DND-41 (cell line): ENCODE measurements around the gene TCF7L1.
"Not testable (repeated sequence)": the region's sequence is repeated elsewhere in the genome, so short reads cannot be mapped to it uniquely, and the experiment has no call there.

ENCODE experiments used
- ATAC-seq: fragments of 200-7000 bp; cut with Tn5 transposase; 3 replicates; pipeline ENCODE4 v1.9.1; 2021; ENCODE audit warnings: low read depth; ENCODE audit not compliant: insufficient read depth
- DNase-seq: peaks from one replicate; pipeline ENCODE4 v3.0.0-alpha.2; 2020
- H2AFZ ChIP-seq: 2 replicates; pipeline ENCODE4 v1.6.0; 2012; ENCODE audit warnings: low read depth, low read length
- H3K27ac ChIP-seq: 2 replicates; pipeline ENCODE4 v1.5.1; 2012; ENCODE audit warnings: low read length, inconsistent platforms
- H3K27me3 ChIP-seq: fragments of 200-600 bp; sonication (generic); 2 replicates; pipeline ENCODE4 v1.6.0; 2012; ENCODE audit warnings: low read length, mild to moderate bottlenecking, inconsistent platforms; ENCODE audit not compliant: insufficient read depth, poor library complexity
- H3K36me3 ChIP-seq: 2 replicates; pipeline ENCODE4 v1.5.1; 2012; ENCODE audit warnings: low read length, inconsistent platforms; ENCODE audit not compliant: insufficient read depth
- H3K4me1 ChIP-seq: 2 replicates; pipeline ENCODE4 v1.5.1; 2012; ENCODE audit warnings: mild to moderate bottlenecking, low read length; ENCODE audit not compliant: insufficient read depth
- H3K4me2 ChIP-seq: 2 replicates; pipeline ENCODE4 v1.6.0; 2012; ENCODE audit warnings: mild to moderate bottlenecking, moderate library complexity, low read length, inconsistent platforms; ENCODE audit not compliant: insufficient read depth
- H3K4me3 ChIP-seq, 2 experiments: fragments of 200-600 bp in 1 of 2; shearing (Covaris generic) in 1 of 2; 2 replicates each; pipeline ENCODE4 v1.5.1; 2012 to 2016; ENCODE audit warnings: inconsistent platforms in 2 of 2, low read length in 2 of 2, mild to moderate bottlenecking in 2 of 2, low read depth in 1 of 2, moderate library complexity in 1 of 2
- H3K79me2 ChIP-seq: 2 replicates; pipeline ENCODE4 v1.6.0; 2012; ENCODE audit warnings: low read length, inconsistent platforms; ENCODE audit not compliant: insufficient read depth
- H3K9ac ChIP-seq: 2 replicates; pipeline ENCODE4 v1.6.0; 2012; ENCODE audit warnings: low read depth, mild to moderate bottlenecking, inconsistent platforms, low read length, moderate library complexity
- H3K9me3 ChIP-seq: 2 replicates; pipeline ENCODE4 v1.5.1; 2012; ENCODE audit warnings: low read length, moderate library complexity, mild to moderate bottlenecking, inconsistent platforms; ENCODE audit not compliant: insufficient read depth, severe bottlenecking
- H4K20me1 ChIP-seq: 2 replicates; pipeline ENCODE4 v1.6.0; 2012; ENCODE audit warnings: low read length; ENCODE audit not compliant: insufficient read depth
- EZH2 ChIP-seq: IDR thresholded peaks from 3 replicates; pipeline ENCODE4 v1.6.1; 2012; ENCODE audit warnings: borderline replicate concordance, low read depth, mild to moderate bottlenecking, moderate library complexity, low read length, inconsistent platforms; ENCODE audit not compliant: severe bottlenecking
- TF ChIP-seq, protein P1 (sequence below): IDR thresholded peaks from 2 replicates; pipeline ENCODE4 v1.5.1; 2012; ENCODE audit warnings: borderline replicate concordance, low read length, moderate library complexity, mild to moderate bottlenecking; ENCODE audit not compliant: poor library complexity, severe bottlenecking; ENCODE audit errors: extremely low read depth

Gene TCF7L1

DNA sequence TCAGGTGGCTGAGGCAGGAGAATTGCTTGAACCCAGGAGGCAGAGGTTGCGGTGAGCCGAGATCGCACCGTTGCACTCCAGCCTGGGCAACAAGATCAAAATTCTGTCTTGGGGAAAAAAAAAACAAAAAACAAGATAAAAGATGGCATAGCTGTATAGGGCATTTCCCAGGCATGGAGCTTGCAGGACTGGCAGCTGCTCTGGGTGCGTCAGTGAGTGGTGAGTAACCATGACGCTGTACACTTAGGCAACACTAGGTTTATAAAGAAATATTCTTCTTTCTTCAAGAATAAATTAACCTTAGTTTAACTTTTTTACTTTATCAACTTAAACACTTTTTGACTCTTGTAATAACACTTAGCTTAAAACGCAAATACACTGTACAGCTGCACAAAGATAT, 179.2 kb downstream of the TCF7L1 start:
- TF ChIP-seq EZH2: no peak
- TF ChIP-seq, protein P1, sequence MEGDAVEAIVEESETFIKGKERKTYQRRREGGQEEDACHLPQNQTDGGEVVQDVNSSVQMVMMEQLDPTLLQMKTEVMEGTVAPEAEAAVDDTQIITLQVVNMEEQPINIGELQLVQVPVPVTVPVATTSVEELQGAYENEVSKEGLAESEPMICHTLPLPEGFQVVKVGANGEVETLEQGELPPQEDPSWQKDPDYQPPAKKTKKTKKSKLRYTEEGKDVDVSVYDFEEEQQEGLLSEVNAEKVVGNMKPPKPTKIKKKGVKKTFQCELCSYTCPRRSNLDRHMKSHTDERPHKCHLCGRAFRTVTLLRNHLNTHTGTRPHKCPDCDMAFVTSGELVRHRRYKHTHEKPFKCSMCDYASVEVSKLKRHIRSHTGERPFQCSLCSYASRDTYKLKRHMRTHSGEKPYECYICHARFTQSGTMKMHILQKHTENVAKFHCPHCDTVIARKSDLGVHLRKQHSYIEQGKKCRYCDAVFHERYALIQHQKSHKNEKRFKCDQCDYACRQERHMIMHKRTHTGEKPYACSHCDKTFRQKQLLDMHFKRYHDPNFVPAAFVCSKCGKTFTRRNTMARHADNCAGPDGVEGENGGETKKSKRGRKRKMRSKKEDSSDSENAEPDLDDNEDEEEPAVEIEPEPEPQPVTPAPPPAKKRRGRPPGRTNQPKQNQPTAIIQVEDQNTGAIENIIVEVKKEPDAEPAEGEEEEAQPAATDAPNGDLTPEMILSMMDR: no peak
- no peak for ATAC-seq

DNA sequence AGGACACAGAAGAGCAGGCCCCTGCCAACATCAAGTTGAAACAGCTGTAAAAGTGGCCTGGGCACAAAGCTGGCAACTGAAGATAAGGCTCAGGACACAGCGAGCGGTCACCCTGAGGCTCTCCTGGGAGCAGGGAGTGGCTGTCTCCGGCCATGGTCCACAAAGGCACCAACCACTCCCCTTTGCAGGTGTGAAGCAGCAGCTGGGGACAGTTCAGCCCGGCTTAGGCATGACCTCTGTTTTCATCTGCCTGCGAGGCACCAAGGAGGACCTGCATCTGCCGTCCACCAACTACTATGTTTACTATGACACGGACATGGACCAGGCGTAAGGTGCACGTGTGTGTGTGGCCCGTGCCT, 181.7 kb downstream of the TCF7L1 start:
- H3K27ac ChIP-seq: no peak overlapping the region
- no peak overlapping the region for H3K4me3 ChIP-seq
- TF ChIP-seq EZH2: no peak
- TF ChIP-seq, protein P1: no peak
- no peaks in the 10 kb centered on the region for H3K9me3 ChIP-seq
- DNase-seq (no peak), ATAC-seq (no peak)
- H3K4me2 ChIP-seq: no peak overlapping the region
- H3K27me3 ChIP-seq: no peaks in the 10 kb centered on the region
- no peak overlapping the region for H3K9ac ChIP-seq
- H4K20me1 ChIP-seq: peaks cover 32% of the 10 kb centered on the region
- H3K79me2 ChIP-seq: peaks cover 24% of the 10 kb centered on the region
- peaks cover 60% of the 10 kb centered on the region for H3K36me3 ChIP-seq
- H2AFZ ChIP-seq: no peak overlapping the region
- peaks cover 6% of the 10 kb centered on the region for H3K4me1 ChIP-seq

More for the DNA sequence above, 179.2 kb downstream of the TCF7L1 start:
- Histone ChIP-seq H4K20me1 (peaks cover 14% of the 10 kb centered on the region), H3K4me3 (no peak overlapping the region), H3K27me3 (no peaks in the 10 kb centered on the region), H3K4me2 (no peak overlapping the region), H2AFZ (no peak overlapping the region), H3K36me3 (peaks cover 39% of the 10 kb centered on the region), H3K79me2 (peaks cover 4% of the 10 kb centered on the region), H3K9ac (no peak overlapping the region), H3K4me1 (no peaks in the 10 kb centered on the region; the same call in 1 of the 2 replicates), H3K27ac (no peak overlapping the region), H3K9me3 (no peaks in the 10 kb centered on the region)
- no peak for DNase-seq

DNA sequence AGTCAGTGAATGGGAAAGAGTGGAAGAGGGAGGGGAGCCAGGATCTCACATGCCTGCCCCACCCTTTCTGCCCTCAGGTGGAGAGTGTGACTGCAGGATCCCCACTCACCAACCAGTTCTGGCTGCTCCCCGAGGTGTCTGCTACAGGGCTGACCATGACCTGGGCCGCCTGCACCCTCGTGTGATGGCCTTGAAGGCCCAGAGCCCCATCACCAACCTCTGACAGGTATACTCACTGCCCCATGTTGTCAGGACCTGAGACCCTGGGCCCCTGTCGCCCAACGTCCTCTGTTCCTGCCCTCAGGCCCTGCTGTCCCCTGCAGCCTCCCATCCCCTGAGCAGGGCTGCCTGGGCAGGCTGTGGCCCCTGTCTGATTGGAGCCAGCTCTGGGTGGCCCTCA, 182.7 kb downstream of the TCF7L1 start:
- not testable (repeated sequence) for H3K9ac ChIP-seq, H3K27ac ChIP-seq, H3K9me3 ChIP-seq, H2AFZ ChIP-seq, DNase-seq, H3K4me2 ChIP-seq, H3K4me3 ChIP-seq, H3K27me3 ChIP-seq
- peaks cover 42% of the 10 kb centered on the region for H4K20me1 ChIP-seq
- H3K79me2 ChIP-seq: peaks cover 35% of the 10 kb centered on the region
- peaks cover 70% of the 10 kb centered on the region for H3K36me3 ChIP-seq
- ATAC-seq: peak; percentile 5; the same call in 1 of the 3 replicates
- H3K4me1 ChIP-seq: peaks cover 15% of the 10 kb centered on the region

DNA sequence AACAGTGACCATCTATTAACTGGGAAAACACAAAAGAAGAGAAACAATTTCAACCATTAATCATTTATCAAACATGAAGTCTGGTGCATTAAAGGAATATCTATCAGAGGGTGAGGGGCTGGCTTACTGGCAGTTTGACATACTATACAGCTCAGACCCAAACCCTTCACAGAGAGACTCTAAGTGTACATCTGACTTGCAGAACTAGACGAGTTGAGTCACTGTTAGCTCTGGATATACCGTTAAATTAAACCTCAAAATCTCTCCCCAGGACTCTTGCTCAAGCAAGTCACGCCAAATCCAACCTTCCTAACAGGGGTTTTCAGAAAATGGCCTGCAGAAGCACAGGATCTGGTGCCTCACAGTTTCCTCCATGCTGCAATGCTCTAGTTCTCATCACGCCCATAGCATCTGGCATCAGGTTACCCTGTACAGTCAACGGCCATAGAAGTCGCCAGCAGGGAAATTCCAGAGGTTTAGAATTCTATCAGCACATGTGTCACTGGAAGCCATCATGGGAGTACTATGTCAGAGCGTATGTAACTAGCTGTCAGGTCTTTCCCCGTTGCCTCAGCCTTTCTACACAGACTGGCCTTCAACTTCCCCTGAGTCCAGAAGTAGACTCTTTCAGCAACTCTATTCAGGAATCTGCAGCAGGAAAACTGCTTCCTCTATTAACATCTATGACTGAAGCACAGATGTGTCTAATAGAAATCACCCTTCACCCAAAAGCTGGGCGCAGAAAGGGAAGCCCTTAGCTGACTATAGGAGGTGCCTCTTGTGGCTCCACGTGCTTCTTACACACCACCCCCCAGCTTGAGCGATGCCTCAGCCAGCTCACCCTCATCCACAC, 185.3 kb downstream of the TCF7L1 start:
- H3K9ac ChIP-seq: no peak overlapping the region
- no peak overlapping the region for H2AFZ ChIP-seq
- TF ChIP-seq EZH2: no peak
- TF ChIP-seq, protein P1: no peak
- peaks cover 60% of the 10 kb centered on the region for H3K79me2 ChIP-seq
- H3K27ac ChIP-seq: no peak overlapping the region
- peaks cover 35% of the 10 kb centered on the region for H3K4me1 ChIP-seq
- no peak overlapping the region for H3K4me3 ChIP-seq
- DNase-seq (no peak), ATAC-seq (no peak)
- H4K20me1 ChIP-seq: peaks cover 65% of the 10 kb centered on the region
- H3K36me3 ChIP-seq: peaks cover 94% of the 10 kb centered on the region
- no peaks in the 10 kb centered on the region for H3K27me3 ChIP-seq
- H3K4me2 ChIP-seq: no peak overlapping the region
- no peaks in the 10 kb centered on the region for H3K9me3 ChIP-seq
